ENCODE data around the gene C1QTNF4.

- no peak for TF ChIP-seq EZH2 (IDR thresholded peaks at IDR 0.05)
- TF ChIP-seq CTCF (IDR thresholded peaks at IDR 0.05), result no peak
- no peak for TF ChIP-seq EZH2phosphoT487 (IDR thresholded peaks at IDR 0.05)
Observed at GRCh38 chr11:47599902-47600301, 5.7 kb upstream of the C1QTNF4 start.

Measured in neural progenitor cell (in vitro differentiated cells).